Transverse colon (tissue), 4 donors: Measurements from ENCODE around the gene LAMTOR5.

Source experiments
- CTCF ChIP-seq, 5 experiments: fragments of 200-600 bp in 3 of 5; fragments of 450-650 bp in 2 of 5; sonication (generic) in 3 of 5; IDR thresholded peaks; 1 replicate in 2 of 5; 2 replicates in 3 of 5; pipeline ENCODE4 v1.5.1; 2016 to 2017; ENCODE audit warnings: antibody characterized with exemption in 5 of 5, inconsistent platforms in 3 of 5, mild to moderate bottlenecking in 2 of 5, moderate library complexity in 1 of 5
- EP300 ChIP-seq: sonication (generic); formaldehyde crosslinking; IDR thresholded peaks from one replicate; pipeline ENCODE4 v1.6.1; 2017; ENCODE audit warnings: antibody characterized with exemption, low read depth
- POLR2A ChIP-seq: fragments of 450-650 bp; IDR thresholded peaks from one replicate; pipeline ENCODE4 v1.6.1; 2016; ENCODE audit warnings: antibody characterized with exemption, mild to moderate bottlenecking, moderate library complexity
- POLR2AphosphoS5 ChIP-seq, 3 donors: sonication (generic); formaldehyde crosslinking; IDR thresholded peaks; one replicate each; pipeline ENCODE4 v1.6.1; 2016; ENCODE audit warnings: antibody characterized with exemption in 3 of 3

GRCh38 chr1:110393691-110394492 is 13.6 kb downstream of the LAMTOR5 start:
- TF ChIP-seq POLR2A (no peak), CTCF (IDR thresholded peaks at IDR 0.05) (no peak), POLR2AphosphoS5 (IDR thresholded peaks at IDR 0.05) (peak in 1 of 3 donors; percentile 14), EP300 (no peak)
